Measurements from ENCODE around the gene HAUS2. TPM values are rescaled to one million over a fixed set of nuclear protein-coding genes. Genes with fewer than 3 reads are reported as not detected.
"Not testable (repeated sequence)": the region's sequence is repeated elsewhere in the genome, so short reads cannot be mapped to it uniquely, and the experiment has no call there.

HAUS2 gene
- total RNA-seq, result 20.0 TPM

DNA sequence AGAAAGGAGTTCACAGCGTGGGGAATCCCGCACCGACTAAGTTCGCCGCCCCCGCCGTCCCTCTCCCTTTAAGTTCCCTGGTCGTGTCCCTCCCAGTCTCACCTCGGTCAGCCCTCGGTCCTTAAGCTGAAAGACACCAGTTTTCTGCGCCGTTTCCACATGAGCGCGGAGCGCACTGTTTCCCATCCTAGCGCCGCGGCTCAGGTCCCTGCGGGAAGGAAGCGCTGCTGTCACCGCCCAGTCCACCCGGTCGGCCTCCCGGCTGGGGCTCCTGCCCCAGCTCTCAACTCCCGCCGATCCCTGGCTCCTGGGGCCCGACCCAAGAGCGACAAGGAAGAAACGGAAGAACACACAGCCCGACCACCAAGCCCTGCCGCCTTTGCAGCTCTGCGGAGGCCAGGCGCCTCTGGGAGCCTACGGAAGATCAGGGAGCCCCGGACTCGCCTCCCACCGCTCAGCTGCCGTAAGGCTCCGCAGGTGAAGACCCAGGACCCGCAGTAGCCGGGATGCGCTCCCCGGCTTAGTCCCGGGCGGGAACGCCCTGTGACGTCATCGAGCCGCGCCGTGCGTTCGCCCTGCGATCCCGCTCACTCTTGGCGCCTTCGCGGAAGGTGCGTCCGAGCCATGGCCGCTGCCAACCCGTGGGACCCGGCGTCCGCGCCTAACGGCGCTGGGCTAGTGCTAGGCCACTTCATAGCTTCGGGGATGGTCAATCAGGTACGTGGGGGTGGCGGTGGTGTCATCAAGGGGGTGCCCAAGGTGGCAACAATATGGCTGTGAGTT lies at the start of gene HAUS2, which contains the start of gene LRRC57:
HAUS2 (plus strand) TSS at position 590 of the 783 bp plus-strand sequence; CDS start at position 625, 35 bp downstream.
LRRC57 (minus strand) TSS at position 545 of the 783 bp plus-strand sequence; CDS start at position 186, 359 bp downstream.
- ATAC-seq (peak; percentile 96), DNase-seq (ENCODE audit: low spot score) (peak; percentile 93)
- intact Hi-C loops (cut with DNase I), result no loop called here

DNA sequence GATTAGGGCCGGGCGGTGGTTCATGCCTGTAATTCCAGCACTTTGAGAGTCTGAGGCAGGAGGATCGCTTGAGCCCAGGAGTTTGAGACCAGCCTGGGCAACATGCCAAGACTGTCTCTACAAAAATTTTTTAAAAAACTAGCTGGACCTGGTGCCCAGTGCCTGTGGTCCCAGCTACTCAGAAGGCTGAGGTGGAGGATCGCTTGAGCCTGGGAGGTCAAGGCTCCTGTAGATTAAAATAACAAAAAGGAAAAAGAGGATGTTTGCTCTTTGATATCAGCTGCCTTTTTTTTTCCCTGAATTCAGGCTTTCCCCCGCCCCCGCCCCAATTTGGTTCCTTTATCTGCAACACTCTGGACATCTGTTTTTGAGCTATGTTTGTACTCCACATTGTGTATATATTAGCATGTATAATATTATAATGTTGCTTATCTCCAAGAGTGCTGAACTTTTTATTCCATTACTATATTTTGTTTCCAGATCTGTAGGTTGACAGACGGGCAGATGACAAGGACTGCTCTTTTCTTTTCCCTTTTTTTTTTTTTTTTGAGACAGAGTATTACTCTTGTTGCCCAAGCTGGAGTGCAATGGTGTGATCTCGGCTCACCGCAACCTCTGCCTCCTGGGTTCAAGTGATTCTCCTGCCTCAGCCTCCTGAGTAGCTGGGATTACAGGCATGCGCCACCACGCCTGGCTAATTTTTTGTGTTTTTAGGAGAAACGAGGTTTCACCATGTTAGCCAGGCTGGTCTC lies 48.6 kb upstream of the HAUS2 start:
- DNase-seq (ENCODE audit: low spot score), result no peak
- no peak for ATAC-seq
- intact Hi-C loops (cut with DNase I), result no loop called here

DNA sequence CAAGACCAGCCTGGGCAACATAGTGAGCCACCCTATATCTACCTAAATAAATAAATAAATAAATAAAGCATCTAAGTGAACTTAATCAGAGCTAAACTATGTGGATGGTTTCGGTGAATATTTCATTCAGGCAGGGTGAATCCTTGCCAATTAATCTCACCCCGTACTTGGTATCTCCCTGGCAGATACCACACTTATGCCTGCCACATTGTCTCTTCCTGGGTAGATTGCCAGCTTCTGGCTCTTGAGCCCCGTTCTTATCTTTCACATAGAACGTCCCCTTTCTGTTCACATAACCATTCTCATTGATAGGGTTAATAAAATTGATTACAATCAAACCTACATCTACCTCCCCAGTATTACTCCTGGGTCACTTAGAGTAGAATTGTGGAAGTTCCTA lies 46.2 kb upstream of the HAUS2 start:
- no peak for ATAC-seq
- no peak for DNase-seq (ENCODE audit: low spot score)
- intact Hi-C loops (cut with DNase I), result no loop called here

GRCh38 chr15:42503825-42504224 lies 44.8 kb upstream of the HAUS2 start:
- no peak for DNase-seq (ENCODE audit: low spot score)
- no peak for ATAC-seq
- intact Hi-C loops (cut with DNase I), result no loop called here

DNA sequence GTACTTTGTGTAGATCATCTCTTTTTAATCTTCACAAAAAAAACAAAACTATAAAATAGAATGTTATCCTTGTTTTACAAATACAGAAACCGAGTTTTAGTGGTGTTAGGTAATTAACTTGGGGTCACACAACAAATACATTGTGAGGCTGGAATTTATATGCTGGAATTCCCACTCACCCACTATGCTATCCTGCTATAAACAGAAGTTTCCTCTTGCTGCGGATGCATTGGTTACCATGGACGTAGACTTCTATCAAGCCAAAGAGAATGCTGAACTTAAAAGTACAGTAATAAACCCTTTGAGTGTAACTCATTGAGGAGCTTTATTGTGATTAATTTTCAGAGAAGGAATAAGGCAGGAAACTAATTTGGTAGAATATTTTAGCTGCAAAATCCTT lies 44.0 kb upstream of the HAUS2 start:
- intact Hi-C loops (cut with DNase I), result no loop called here
- ATAC-seq, result no peak
- DNase-seq (ENCODE audit: low spot score), result no peak

DNA sequence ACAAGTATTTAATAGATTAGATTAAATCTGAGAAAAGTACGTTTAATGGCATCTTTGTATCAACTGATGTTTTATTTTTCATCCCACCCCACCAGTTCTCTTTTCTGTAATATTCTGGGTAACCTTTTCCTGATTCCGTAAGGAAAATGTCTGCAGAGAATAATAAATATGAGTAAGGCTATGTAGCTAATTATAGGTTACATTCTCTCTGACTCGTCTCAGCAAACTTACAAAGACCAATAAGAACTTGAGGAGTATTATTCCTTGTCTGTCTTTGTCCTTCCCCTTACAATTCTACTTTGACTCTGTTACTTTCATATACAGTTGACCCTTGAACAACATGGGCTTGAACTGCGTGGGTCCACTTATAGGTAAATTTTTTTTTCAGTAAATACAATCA lies 41.1 kb upstream of the HAUS2 start:
- ATAC-seq, result no peak
- intact Hi-C loops (cut with DNase I), result no loop called here
- DNase-seq (ENCODE audit: low spot score), result no peak

GRCh38 chr15:42508263-42508690 lies 40.4 kb upstream of the HAUS2 start:
- no peak for DNase-seq (ENCODE audit: low spot score)
- ATAC-seq, result peak; percentile 53
- intact Hi-C loops (cut with DNase I), result no loop called here

DNA sequence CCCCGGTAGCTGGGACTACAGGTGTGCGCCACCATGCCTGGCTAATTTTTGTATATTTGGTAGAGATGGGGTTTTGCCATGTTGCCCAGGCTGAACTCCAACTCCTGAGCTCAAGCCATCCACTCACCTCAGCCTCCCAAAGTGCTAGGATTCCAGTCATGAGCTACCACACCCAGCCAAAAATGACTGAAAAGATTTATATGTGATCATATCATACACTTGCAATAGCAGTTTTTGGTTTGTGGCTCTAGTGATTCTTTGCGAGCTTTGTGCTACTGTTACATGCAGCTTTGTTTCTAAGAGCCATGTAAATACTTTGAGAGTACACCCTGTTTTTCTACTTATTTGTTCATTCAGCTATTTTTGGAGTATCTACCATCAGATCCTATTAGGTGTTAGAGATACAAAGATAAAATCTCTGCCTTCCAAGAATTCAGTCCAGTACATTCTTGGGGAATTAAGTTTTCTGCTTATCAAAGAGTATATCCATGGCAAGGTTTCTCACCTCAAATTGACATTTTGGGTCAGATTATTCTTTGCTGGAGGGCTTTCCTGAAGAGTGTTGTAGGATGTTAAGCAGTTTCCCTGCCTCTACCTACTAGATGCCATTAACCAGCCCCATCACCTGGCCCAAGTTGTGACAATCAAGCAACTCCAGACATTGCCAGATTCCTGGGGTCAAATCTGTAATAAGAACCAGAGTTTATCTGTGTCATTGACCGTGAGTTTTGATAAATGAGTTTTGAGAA lies 38.2 kb upstream of the HAUS2 start:
- no peak for ATAC-seq
- intact Hi-C loops (cut with DNase I), result no loop called here

GRCh38 chr15:42511007-42511391 lies 37.6 kb upstream of the HAUS2 start:
- no peak for DNase-seq (ENCODE audit: low spot score)
- ATAC-seq, result no peak
- intact Hi-C loops (cut with DNase I), result no loop called here

More for the DNA sequence above, 38.2 kb upstream of the HAUS2 start:
- no peak for DNase-seq (ENCODE audit: low spot score)

DNA sequence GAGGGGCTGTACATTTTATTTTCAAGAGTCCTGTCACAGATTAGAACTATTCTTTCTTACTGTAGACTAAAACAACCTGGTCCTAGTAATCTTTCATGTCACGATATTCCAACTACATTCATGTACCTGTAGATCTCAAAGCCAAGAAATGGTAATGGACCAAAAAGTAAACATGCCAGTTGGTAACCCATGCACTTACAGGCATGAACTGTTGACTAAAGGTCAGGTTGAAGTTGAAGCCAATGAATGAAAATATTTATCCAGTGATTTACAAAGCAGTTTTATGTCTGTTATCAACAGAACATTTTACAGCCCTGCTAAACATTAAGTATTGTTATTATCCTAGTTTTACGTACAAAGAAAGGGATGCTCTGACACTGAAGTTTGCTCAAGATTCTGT lies 25.3 kb upstream of the HAUS2 start:
- intact Hi-C loops (cut with DNase I), result no loop called here
- no peak for DNase-seq (ENCODE audit: low spot score)
- ATAC-seq, result no peak

DNA sequence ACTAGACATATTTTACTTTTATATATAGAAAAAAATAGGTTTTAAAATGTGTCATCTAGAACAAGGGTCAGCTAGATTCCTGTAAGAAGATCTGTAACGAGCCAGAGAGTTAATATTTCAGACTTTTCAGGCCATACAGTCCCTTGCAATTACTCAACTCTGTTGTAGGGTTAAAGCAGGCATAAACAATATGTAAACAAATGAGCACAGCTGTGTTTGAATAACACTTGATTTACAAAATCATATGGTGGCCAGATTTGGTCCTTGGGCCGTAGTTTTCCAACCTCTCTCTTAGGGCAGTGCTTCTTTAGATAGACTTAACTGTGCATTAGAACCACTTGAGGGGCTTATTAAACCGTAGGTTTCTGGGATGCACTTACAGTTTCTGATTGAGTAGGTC lies 19.7 kb upstream of the HAUS2 start:
- intact Hi-C loops (cut with DNase I), result no loop called here
- DNase-seq (ENCODE audit: low spot score) (no peak), ATAC-seq (no peak)

- intact Hi-C loops (cut with DNase I), result no loop called here
- ATAC-seq (no peak), DNase-seq (ENCODE audit: low spot score) (no peak)
These were observed 15.4 kb upstream of the HAUS2 start for GRCh38 chr15:42533246-42533645.

- ATAC-seq, result no peak
- intact Hi-C loops (cut with DNase I), result no loop called here
- no peak for DNase-seq (ENCODE audit: low spot score)
These were observed 3.6 kb upstream of the HAUS2 start for GRCh38 chr15:42544853-42545629.

DNA sequence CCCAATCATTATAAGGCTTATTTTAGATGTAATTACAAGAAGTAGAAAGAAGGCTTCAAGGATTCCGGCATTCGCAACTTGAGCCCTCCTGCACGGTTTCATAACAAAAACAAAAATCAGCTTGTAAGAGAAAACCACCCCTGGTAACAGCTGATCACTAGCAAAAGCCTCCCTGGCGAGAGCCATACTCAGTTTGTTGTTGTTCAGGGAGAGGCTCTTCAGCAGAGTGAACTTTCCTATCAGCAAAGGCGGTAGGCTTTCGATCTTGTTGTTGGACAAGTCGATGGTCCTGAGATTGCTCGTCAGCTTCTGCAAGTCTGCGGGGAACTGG lies 755 bp upstream of the HAUS2 start:
- ATAC-seq (peak; percentile 23), DNase-seq (ENCODE audit: low spot score) (no peak)
- intact Hi-C loops (cut with DNase I), result no loop called here

DNA sequence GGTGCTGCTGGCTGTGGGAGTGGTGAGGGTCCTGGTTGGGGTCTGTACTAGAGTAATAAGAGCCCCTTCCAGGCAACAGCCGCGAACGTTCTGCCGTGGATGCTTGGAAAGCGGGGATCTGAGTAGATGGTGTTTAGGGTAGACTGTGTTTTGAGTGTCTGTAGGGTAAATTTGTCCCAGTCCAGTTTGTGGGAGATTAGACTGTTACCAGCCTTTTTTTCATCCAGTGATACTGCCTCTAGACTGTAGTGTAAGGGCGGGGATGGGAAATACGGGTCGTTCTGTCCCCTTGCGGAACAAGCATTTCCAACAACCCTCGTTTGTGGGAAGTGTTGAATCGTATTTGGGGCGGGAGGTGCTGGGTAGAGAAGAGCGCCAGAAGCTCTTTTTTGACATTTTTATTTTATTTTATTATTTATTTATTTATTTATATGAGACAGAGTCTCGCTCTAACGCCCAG lies 424 bp downstream of the HAUS2 start:
- DNase-seq (ENCODE audit: low spot score), result no peak
- intact Hi-C loops (cut with DNase I), result no loop called here
- peak; percentile 55 for ATAC-seq

DNA sequence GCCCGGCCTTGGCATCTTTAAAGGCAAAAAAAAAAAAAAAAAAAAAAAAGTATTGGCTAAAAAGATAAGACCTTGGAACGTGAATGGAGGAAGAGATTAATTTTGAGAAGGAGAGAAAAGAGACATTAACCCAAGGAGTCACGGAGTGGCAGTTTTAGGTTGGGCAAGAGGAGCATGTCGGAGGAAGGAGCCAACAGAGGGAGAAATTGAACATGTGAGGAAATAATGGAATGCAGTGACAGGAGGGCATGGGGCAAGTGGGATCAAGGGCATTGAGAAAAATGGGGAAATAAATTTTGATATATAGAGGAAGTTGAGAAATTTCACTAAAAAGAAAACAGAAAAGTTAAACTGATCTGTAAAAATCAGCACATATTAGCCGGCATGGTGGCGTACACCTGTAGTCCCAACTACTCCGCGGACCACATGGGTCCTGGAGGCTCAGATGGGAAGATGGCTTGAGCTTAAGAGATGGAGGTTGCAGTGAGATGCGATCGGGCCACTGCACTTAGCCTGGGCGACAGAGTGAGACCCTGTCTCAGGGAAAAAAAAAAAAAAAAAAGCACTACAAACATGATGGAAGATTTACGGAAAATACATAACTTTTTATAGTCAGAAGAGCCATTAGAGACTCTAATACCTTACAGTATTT lies 1.2 kb downstream of the HAUS2 start:
- intact Hi-C loops (cut with DNase I), result no loop called here
- ATAC-seq, result no peak
- no peak for DNase-seq (ENCODE audit: low spot score)

DNA sequence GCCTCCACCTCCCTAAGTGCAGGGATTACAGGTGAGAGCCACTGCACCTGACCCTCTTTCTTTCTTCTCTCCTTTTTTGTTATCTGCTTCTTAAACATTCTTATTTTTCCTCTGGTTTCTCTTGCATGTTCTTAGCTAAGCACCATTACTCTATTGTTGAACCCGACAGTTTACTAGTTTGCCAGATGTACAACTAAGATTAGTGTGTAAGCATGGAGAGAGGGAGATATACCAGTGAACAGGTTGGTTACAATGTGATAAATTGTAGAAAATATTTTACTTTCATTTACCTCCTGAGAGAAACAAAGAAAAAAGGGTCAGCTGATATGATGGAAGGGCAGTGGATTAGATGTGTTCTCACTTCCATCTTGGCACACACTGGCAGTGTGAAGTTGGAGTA lies 4.9 kb downstream of the HAUS2 start:
- no peak for DNase-seq (ENCODE audit: low spot score)
- intact Hi-C loops (cut with DNase I), result no loop called here
- ATAC-seq, result no peak

- DNase-seq (ENCODE audit: low spot score); intact Hi-C loops (cut with DNase I): not testable (repeated sequence)
- ATAC-seq, result peak; percentile 66
These were observed 8.0 kb downstream of the HAUS2 start for GRCh38 chr15:42556550-42557207.
